ENCODE data around the gene NT5C2.
"Not testable (repeated sequence)": the region's sequence is repeated elsewhere in the genome, so short reads cannot be mapped to it uniquely, and the experiment has no call there.

NT5C2 gene

GRCh38 chr10:103155471-103156085 is 37.5 kb downstream of the NT5C2 start:
- DNase-seq: no peak

- no peak for DNase-seq
These were observed 38.4 kb downstream of the NT5C2 start for GRCh38 chr10:103154521-103155299.

GRCh38 chr10:103153302-103154197 is 39.5 kb downstream of the NT5C2 start:
- peak in 1 of 2 experiments; percentile 72 for DNase-seq

- no peak for DNase-seq
These were observed 43.0 kb downstream of the NT5C2 start for GRCh38 chr10:103149991-103150622.

- no peak for DNase-seq
These were observed 45.4 kb downstream of the NT5C2 start for GRCh38 chr10:103147645-103148044.

GRCh38 chr10:103145860-103146466 is 47.1 kb downstream of the NT5C2 start:
- no peak for DNase-seq

- DNase-seq: no peak
These were observed 48.0 kb downstream of the NT5C2 start for GRCh38 chr10:103145046-103145445.

GRCh38 chr10:103144041-103144440 is 49.0 kb downstream of the NT5C2 start:
- DNase-seq: no peak

GRCh38 chr10:103143641-103144040 is 49.4 kb downstream of the NT5C2 start:
- not testable (repeated sequence) for DNase-seq

GRCh38 chr10:103141950-103142349 is 51.1 kb downstream of the NT5C2 start:
- no peak for DNase-seq

- no peak for DNase-seq
These were observed 52.6 kb downstream of the NT5C2 start for GRCh38 chr10:103140469-103140868.

GRCh38 chr10:103139803-103140202 is 53.3 kb downstream of the NT5C2 start:
- no peak for DNase-seq

- not testable (repeated sequence) for DNase-seq
These were observed 57.9 kb downstream of the NT5C2 start for GRCh38 chr10:103135168-103135567.

- no peak for DNase-seq
These were observed 62.2 kb downstream of the NT5C2 start for GRCh38 chr10:103130910-103131309.

- DNase-seq: not testable (repeated sequence)
These were observed 62.9 kb downstream of the NT5C2 start for GRCh38 chr10:103130180-103130579.

- DNase-seq: no peak
These were observed 65.8 kb downstream of the NT5C2 start for GRCh38 chr10:103127241-103127640.

GRCh38 chr10:103125323-103126267 is 67.5 kb downstream of the NT5C2 start:
- DNase-seq: no peak

GRCh38 chr10:103124420-103125096 is 68.5 kb downstream of the NT5C2 start:
- no peak for DNase-seq

- DNase-seq: no peak
These were observed 69.6 kb downstream of the NT5C2 start for GRCh38 chr10:103123282-103124024.
